D721Med (cell line): Measurements from ENCODE around the gene EEF1AKMT2.
"Not testable (repeated sequence)": the region's sequence is repeated elsewhere in the genome, so short reads cannot be mapped to it uniquely, and the experiment has no call there.

Source experiments
- DNase-seq: peaks from one replicate; pipeline ENCODE4 v3.0.0; 2011; ENCODE audit warnings: low spot score; ENCODE audit not compliant: insufficient read length
- FAIRE-seq: peaks from 2 replicates; lab custom pipeline; 2011; peaks lifted over from hg19 to GRCh38; lab: Jason Lieb, UNC
- TF ChIP-seq, protein P1 (sequence below): IDR thresholded peaks from 2 replicates; pipeline ENCODE4 v1.5.1; 2012; ENCODE audit warnings: mild to moderate bottlenecking, control low read depth; ENCODE audit not compliant: insufficient read depth; ENCODE audit errors: missing control alignments

Gene EEF1AKMT2

DNA sequence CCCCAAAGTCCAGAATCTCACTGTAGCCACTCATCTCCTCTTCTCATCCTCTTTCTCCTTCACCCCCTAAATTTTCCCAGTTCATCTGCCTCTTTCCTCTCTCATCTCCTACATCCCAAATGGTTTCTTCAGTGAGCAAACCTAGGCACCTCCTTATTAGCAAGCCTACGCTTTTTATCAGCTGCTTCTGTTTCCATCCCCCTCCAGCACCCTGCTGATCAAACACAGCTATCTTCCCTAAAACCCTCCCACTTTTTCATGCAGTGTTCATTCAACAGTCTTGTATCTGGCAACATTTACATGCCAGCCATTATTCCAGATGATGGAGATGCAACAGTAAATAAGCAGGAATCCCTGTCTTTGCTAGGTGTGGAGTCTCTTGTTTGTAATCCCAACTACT is 6.7 kb upstream of the EEF1AKMT2 start:
- FAIRE-seq = no peak
- no peak for DNase-seq
- TF ChIP-seq, protein P1, sequence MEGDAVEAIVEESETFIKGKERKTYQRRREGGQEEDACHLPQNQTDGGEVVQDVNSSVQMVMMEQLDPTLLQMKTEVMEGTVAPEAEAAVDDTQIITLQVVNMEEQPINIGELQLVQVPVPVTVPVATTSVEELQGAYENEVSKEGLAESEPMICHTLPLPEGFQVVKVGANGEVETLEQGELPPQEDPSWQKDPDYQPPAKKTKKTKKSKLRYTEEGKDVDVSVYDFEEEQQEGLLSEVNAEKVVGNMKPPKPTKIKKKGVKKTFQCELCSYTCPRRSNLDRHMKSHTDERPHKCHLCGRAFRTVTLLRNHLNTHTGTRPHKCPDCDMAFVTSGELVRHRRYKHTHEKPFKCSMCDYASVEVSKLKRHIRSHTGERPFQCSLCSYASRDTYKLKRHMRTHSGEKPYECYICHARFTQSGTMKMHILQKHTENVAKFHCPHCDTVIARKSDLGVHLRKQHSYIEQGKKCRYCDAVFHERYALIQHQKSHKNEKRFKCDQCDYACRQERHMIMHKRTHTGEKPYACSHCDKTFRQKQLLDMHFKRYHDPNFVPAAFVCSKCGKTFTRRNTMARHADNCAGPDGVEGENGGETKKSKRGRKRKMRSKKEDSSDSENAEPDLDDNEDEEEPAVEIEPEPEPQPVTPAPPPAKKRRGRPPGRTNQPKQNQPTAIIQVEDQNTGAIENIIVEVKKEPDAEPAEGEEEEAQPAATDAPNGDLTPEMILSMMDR = no peak

DNA sequence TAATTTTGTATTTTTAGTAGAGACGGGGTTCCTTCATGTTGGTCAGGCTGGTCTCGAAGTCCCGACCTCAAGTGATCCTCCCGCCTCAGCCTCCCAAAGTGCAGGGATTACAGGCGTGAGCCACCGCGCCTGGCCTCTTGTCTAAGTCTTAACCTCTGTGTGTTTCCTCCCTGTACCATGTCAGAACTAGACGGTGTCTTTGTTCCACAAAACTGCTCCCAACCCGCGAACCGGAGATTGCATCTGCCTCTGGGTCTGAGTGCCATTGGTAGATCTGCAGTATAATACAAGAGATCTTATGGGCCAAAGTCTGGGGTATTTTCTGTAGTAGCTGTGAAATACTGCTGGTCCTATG is 1.3 kb upstream of the EEF1AKMT2 start:
- DNase-seq = no peak
- FAIRE-seq = no peak
- TF ChIP-seq, protein P1 = no peak

DNA sequence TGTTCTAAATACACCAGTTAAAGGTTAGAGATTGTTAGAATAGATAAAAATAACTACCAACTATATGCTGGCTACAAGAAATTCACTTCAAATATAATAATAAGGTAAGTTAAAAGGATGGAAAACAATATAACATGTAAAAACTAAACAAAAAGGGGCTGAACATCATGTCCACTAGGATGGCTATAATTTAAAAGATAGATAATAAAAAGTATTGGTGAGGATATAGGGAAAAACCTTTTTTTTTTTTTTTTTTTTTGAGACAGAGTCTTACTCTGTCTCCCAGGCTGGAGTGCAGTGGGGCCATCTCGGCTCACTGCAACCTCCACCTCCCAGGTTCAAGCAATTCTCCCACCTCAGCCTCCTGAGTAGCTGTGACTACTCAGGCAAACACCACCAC is 8.8 kb downstream of the EEF1AKMT2 start:
- not testable (repeated sequence) for FAIRE-seq, DNase-seq

DNA sequence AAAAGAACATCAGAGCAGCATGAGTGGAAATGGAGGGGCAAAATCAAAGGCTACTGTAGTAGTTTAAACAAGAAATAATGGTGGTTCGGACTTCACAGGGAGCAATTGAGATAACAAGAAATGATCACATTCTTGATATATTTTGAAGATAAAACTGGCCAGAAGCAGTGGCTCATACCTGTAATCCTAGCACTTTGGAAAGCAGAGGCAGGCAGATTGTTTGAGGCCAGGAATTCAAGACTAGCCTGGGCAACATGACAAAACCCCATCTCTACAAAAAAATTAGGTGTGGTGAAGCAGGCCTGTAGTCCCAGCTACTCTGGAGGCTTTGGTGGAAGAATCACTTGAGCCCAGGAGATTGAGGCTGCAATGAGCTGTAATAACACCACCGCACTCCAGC is 22.9 kb downstream of the EEF1AKMT2 start:
- DNase-seq (no peak), FAIRE-seq (no peak)
- TF ChIP-seq, protein P1 = no peak

DNA sequence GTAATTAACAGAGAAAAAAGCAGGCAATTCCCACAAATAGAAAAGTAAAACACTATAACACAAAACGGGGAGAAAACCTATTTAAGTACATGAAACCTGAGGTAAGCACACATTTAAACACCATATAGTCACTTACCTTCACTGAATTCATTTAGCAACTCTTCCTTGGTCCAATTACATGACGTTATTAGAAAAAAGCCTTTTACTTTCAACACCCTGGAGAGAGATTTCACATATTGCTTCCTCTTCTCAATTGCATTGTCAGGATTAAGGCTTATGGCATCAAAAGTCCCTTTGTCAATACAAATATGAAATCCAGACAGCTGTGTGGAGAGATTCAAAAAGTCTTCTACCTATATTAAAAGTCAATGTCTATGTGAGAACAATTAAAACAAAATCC is 26.4 kb downstream of the EEF1AKMT2 start:
- no peak for DNase-seq
- TF ChIP-seq, protein P1 = no peak
- FAIRE-seq = no peak

DNA sequence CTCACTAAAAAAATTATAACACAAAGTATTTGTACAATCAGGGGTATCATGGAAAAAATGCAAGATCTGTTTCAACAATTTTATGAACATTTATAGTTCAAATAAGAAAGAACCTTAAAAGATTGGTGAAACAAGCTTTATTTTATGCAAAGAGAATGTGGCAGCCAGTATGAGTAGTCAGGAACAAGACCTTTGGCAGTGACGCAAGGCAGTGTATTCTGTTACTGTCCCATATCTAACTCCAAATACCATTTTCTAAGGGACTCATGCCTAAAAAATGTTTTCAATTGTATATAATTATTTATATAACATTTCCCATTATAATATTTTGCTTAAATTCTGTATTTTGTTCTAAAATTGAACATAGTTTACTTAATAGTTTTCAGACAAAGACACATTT is 28.4 kb downstream of the EEF1AKMT2 start:
- no peak for DNase-seq
- TF ChIP-seq, protein P1 = no peak
- FAIRE-seq = no peak

DNA sequence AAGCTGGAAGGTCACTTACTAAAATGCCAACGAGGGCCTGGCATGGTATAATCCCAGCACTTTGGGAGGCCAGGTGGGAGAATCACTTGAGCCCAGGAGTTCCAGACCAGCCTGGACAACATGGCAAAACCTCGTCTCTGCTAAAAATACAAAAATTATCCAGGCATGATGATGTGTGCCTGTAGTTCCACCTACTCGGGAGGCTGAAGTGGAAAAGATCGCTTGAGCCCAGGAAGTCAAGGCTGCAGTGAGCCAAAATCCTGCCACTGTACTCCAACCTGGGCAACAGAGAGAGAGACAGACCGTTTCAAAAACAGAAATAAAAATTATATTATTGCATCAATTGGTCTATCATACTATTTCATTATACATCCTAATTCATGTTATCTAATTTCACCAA is 29.4 kb downstream of the EEF1AKMT2 start:
- no peak for FAIRE-seq
- no peak for DNase-seq
- TF ChIP-seq, protein P1 = no peak
